Activated T-helper 1 cell treated with anti-CD3 and anti-CD28 coated beads, Interleukin-2, amount 50 U/mL, for 16 hours (primary cell): Measurements from ENCODE around the gene VIPR1.
A peak's percentile ranks its signal among the peaks of the same experiment; 100 is the strongest.

Experiments used
- DNase-seq, 2 donors: peaks; one replicate each; pipeline ENCODE4 v3.0.0-alpha.2; 2020; ENCODE audit warnings: low read depth in 1 of 2, low spot score in 1 of 2

VIPR1 gene

GRCh38 chr3:42509111-42509510 lies 6.7 kb downstream of the VIPR1 start:
- DNase-seq = no peak

- DNase-seq = no peak
Observed at GRCh38 chr3:42510325-42510724, 7.9 kb downstream of the VIPR1 start.

- DNase-seq = no peak
Observed at GRCh38 chr3:42511201-42511600, 8.8 kb downstream of the VIPR1 start.

GRCh38 chr3:42511736-42512135 lies 9.3 kb downstream of the VIPR1 start:
- no peak for DNase-seq

- no peak for DNase-seq
Observed at GRCh38 chr3:42513121-42513520, 10.7 kb downstream of the VIPR1 start.

GRCh38 chr3:42513521-42513920 lies 11.1 kb downstream of the VIPR1 start:
- no peak for DNase-seq

- no peak for DNase-seq
Observed at GRCh38 chr3:42514876-42515275, 12.4 kb downstream of the VIPR1 start.

- no peak for DNase-seq
Observed at GRCh38 chr3:42515391-42515916, 13.0 kb downstream of the VIPR1 start.

GRCh38 chr3:42515976-42516375 lies 13.5 kb downstream of the VIPR1 start:
- no peak for DNase-seq

GRCh38 chr3:42516443-42516842 lies 14.0 kb downstream of the VIPR1 start:
- DNase-seq = no peak

- no peak for DNase-seq
Observed at GRCh38 chr3:42517117-42517516, 14.7 kb downstream of the VIPR1 start.

- DNase-seq = no peak
Observed at GRCh38 chr3:42518800-42519567, 16.5 kb downstream of the VIPR1 start.

- no peak for DNase-seq
Observed at GRCh38 chr3:42519568-42519962, 17.1 kb downstream of the VIPR1 start.

GRCh38 chr3:42520336-42520735 lies 17.9 kb downstream of the VIPR1 start:
- no peak for DNase-seq

- DNase-seq = no peak
Observed at GRCh38 chr3:42520906-42521305, 18.5 kb downstream of the VIPR1 start.

- no peak for DNase-seq
Observed at GRCh38 chr3:42524751-42525150, 22.3 kb downstream of the VIPR1 start.

- DNase-seq = no peak
Observed at GRCh38 chr3:42525212-42525611, 22.8 kb downstream of the VIPR1 start.

GRCh38 chr3:42525736-42526345 lies 23.4 kb downstream of the VIPR1 start:
- no peak for DNase-seq

- DNase-seq = peak in 1 of 2 donors; percentile 19
Observed at GRCh38 chr3:42526616-42527367, 24.3 kb downstream of the VIPR1 start.

- DNase-seq = no peak
Observed at GRCh38 chr3:42527368-42527917, 25.0 kb downstream of the VIPR1 start.

GRCh38 chr3:42529468-42529867 lies 27.0 kb downstream of the VIPR1 start:
- DNase-seq = no peak

GRCh38 chr3:42530073-42530472 lies 27.6 kb downstream of the VIPR1 start:
- DNase-seq = no peak
